Measurements from ENCODE around the gene FGD2. TPM values are rescaled to one million over a fixed set of nuclear protein-coding genes. Genes with fewer than 3 reads are reported as not detected.
A peak's percentile ranks its signal among the peaks of the same experiment; 100 is the strongest.

Gene FGD2, protein sequence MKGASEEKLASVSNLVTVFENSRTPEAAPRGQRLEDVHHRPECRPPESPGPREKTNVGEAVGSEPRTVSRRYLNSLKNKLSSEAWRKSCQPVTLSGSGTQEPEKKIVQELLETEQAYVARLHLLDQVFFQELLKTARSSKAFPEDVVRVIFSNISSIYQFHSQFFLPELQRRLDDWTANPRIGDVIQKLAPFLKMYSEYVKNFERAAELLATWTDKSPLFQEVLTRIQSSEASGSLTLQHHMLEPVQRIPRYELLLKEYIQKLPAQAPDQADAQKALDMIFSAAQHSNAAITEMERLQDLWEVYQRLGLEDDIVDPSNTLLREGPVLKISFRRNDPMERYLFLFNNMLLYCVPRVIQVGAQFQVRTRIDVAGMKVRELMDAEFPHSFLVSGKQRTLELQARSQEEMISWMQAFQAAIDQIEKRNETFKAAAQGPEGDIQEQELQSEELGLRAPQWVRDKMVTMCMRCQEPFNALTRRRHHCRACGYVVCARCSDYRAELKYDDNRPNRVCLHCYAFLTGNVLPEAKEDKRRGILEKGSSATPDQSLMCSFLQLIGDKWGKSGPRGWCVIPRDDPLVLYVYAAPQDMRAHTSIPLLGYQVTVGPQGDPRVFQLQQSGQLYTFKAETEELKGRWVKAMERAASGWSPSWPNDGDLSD
- total RNA-seq, result not detected in 2 replicates
- 0.24 and 0.29 TPM in 2 replicates for polyA plus RNA-seq

DNA sequence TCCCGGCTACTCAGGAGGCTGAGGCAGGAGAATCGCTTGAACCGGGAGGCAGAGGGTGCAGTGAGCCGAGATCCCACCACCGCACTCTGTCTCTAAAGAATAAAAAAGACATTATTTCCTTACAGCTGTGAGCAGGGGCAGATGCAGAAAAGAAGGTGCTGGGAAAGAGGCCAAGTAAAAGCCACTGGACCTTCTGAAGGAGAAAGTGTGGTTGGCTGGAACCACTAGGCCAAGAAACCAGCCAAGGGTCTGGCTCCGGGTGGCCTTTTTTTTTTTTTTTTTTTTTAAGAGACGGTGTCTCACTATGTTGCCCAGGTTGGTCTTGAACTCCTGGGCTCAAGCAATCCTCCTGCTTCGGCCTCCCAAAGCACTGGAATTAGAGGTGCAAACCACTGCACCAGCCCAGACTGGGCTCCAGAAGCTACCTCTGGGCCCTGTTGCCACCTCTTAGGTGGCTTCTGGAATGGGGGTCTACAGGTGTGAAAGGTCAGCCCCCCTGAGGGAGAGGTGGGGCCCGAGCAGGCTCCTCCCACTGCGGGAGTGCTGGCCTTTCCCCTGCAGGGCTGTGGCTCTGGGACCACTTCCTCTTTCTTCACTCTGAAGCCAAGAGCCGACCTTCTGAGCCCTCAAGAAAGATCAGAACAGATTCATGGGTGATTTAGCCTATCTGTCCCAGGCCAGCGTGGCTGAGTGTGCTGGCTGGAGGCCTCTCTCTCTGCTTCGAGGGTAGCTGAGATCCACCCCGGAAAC is at the start of gene FGD2:
TSS of gene FGD2 (plus strand) at position 595 of the 750 bp plus-strand sequence. CDS start 163 bp downstream, outside the sequence.
- H3K36me3 ChIP-seq, result no peaks in the 10 kb centered on the region
- no peak within 1 kb of the TSS for H3K27ac ChIP-seq
- TF ChIP-seq, protein P1, sequence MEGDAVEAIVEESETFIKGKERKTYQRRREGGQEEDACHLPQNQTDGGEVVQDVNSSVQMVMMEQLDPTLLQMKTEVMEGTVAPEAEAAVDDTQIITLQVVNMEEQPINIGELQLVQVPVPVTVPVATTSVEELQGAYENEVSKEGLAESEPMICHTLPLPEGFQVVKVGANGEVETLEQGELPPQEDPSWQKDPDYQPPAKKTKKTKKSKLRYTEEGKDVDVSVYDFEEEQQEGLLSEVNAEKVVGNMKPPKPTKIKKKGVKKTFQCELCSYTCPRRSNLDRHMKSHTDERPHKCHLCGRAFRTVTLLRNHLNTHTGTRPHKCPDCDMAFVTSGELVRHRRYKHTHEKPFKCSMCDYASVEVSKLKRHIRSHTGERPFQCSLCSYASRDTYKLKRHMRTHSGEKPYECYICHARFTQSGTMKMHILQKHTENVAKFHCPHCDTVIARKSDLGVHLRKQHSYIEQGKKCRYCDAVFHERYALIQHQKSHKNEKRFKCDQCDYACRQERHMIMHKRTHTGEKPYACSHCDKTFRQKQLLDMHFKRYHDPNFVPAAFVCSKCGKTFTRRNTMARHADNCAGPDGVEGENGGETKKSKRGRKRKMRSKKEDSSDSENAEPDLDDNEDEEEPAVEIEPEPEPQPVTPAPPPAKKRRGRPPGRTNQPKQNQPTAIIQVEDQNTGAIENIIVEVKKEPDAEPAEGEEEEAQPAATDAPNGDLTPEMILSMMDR (IDR thresholded peaks at IDR 0.05; ENCODE audit: low read depth, low read length), result no peak
- no peaks in the 10 kb centered on the region for H3K4me1 ChIP-seq (ENCODE audit: low read depth)
- H3K4me3 ChIP-seq, result no peak within 1 kb of the TSS
- DNase-seq (ENCODE audit: low read depth in 1 of 2, low spot score in 1 of 2), result no peak
- H3K27me3 ChIP-seq, result no peaks in the 10 kb centered on the region
- no peaks in the 10 kb centered on the region for H3K9me3 ChIP-seq (ENCODE audit: low read depth)

DNA sequence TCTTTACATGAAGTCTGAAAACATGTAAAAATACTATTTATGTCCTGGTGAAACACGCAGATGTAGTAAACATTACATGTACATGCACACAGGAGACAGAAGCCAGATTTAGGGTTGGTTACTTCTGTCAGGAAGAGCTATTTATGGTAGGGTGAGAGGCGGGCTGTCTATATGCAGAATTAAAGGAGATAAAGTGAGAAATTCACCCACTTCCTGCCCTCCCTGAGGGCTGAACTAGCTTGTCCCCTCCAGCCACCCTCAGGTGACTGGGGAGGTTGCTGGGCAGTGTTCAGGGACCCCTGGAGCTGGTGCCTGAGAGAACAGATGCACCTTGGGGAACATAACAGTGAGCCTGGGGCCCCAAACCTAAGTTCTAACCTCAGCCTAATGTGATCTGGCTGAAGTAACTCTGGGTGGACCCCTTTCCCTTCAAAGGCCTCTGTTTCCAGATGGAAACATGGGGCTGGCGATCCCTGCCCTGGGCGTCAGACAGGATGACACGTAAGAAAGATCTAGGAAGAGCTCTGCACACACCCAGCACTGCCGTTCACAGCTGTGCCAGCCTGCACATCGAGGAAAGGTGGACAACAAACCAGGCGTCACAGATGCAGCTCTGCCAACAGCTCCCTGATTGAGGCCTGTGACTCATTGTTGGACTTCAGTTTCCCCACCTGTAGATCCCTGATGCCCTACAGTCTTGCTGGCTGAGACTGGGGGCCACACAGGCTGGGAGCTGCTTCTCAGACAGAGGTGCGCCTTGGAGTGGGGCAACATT is 49.6 kb upstream of the FGD2 start:
- no peak for DNase-seq (ENCODE audit: low read depth in 1 of 2, low spot score in 1 of 2)
- Histone ChIP-seq H3K9me3 (ENCODE audit: low read depth) (no peaks in the 10 kb centered on the region), H3K4me3 (no peak overlapping the region), H3K27me3 (no peaks in the 10 kb centered on the region), H3K4me1 (ENCODE audit: low read depth) (peaks cover 31% of the 10 kb centered on the region), H3K36me3 (no peaks in the 10 kb centered on the region), H3K27ac (peak overlapping the region; percentile 21)
- TF ChIP-seq, protein P1 (IDR thresholded peaks at IDR 0.05; ENCODE audit: low read depth, low read length), result no peak

DNA sequence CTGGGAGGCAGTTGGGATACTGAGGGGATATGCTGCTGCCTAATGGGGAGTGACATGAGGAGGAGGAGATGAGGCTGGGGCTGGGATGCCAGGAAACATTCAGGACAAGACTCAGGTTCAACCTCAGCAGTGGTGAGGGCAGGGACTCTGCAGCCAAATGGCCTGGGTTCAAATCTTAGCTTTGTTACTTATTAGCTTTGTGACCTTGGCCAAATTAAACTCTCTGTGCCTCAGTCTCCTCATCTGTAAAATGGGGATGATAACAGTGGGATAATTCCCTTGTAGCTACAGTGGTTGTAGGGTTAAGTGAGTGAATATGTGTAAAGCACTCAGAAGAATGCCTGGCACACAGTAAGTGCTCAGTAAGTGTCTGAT is 49.0 kb upstream of the FGD2 start:
- Histone ChIP-seq H3K36me3 (no peaks in the 10 kb centered on the region), H3K9me3 (ENCODE audit: low read depth) (no peaks in the 10 kb centered on the region), H3K4me1 (ENCODE audit: low read depth) (peaks cover 31% of the 10 kb centered on the region), H3K27me3 (no peaks in the 10 kb centered on the region), H3K4me3 (no peak overlapping the region), H3K27ac (no peak overlapping the region)
- TF ChIP-seq, protein P1 (IDR thresholded peaks at IDR 0.05; ENCODE audit: low read depth, low read length), result no peak
- DNase-seq (ENCODE audit: low read depth in 1 of 2, low spot score in 1 of 2), result no peak

DNA sequence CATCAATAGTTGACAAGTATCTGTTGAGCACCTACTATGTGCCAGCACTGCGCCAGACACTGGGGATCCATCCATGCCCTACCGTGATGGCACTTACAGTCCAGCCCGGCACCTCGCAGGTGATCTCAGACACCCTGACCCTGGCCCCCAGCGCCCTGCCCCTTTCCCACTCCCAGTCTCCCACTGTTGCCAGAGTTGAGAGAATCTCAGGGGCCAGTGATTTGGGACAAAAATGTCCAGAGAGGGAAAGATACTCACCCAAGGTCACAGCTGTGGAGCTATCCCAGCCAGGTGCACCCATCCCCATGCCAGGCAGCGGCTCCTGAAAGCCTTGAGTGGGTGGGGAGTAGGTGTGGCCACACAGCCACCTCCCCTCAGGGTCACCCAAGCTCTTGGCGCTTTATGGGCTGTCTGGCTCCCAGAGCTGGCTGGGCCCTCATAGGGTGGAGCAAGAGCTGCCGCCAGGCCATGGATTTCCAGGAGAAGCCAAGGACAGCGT is 47.6 kb upstream of the FGD2 start:
- no peak for DNase-seq (ENCODE audit: low read depth in 1 of 2, low spot score in 1 of 2)
- Histone ChIP-seq H3K4me1 (ENCODE audit: low read depth) (peaks cover 31% of the 10 kb centered on the region), H3K36me3 (no peaks in the 10 kb centered on the region), H3K4me3 (no peak overlapping the region), H3K27ac (no peak overlapping the region), H3K27me3 (no peaks in the 10 kb centered on the region), H3K9me3 (ENCODE audit: low read depth) (no peaks in the 10 kb centered on the region)
- TF ChIP-seq, protein P1 (IDR thresholded peaks at IDR 0.05; ENCODE audit: low read depth, low read length), result no peak

Data from cardiac muscle cell (in vitro differentiated cells and primary cell).